GM13976 (cell line): ENCODE results near the gene ABCG4.

Experiments
- DNase-seq: peaks from one replicate; pipeline ENCODE4 v3.0.0; 2012; ENCODE audit warnings: low spot score
- CTCF ChIP-seq: IDR thresholded peaks from 2 replicates; pipeline ENCODE4 v1.5.1; 2012; ENCODE audit warnings: borderline replicate concordance, mild to moderate bottlenecking; ENCODE audit not compliant: insufficient read depth; ENCODE audit errors: extremely low read depth, missing control alignments, control extremely low read depth
- in situ Hi-C: fragments of 300-500 bp; cut with MboI; formaldehyde crosslinking; loops from one replicate; pipeline ENCODE4 v1.12.0; 2022; ENCODE audit warnings: low sequenced_read_pairs, mixed read lengths, inconsistent platforms; ENCODE audit not compliant: unreplicated experiment

Gene ABCG4

GRCh38 chr11:119103793-119104192 is 45.1 kb upstream of the ABCG4 start:
- TF ChIP-seq CTCF = no peak
- in situ Hi-C loops = no loop called here
- DNase-seq = no peak

- TF ChIP-seq CTCF = no peak
- DNase-seq = peak; percentile 97
- in situ Hi-C loops = no loop called here
Measured at GRCh38 chr11:119106564-119107537, 42.0 kb upstream of the ABCG4 start, which contains the start of gene C2CD2L. Gene C2CD2L (plus strand): TSS chr11:119107344. CDS start chr11:119107742, 398 bp downstream.

DNA sequence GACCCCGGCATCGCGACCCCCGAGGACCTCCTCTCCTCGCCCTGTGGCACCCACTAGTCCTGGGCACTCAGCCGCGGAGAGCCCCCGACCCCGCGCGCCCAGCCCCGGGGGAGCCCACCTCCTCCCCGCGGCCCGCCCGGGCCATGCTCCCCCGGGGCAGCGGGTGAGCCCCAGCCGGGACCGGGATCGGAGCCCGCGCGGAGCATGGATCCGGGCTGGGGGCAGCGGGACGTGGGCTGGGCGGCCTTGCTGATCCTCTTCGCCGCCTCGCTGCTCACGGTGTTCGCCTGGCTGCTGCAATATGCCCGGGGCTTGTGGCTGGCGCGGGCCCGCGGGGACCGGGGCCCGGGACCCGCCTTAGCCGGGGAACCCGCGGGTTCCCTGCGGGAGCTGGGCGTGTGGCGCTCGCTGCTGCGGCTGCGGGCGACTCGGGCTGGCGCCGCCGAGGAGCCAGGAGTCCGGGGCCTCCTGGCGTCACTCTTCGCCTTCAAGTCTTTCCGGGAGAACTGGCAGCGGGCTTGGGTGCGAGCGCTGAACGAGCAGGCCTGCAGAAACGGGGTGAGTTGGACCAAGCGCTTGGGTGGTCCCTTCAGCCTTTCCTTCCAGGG is 41.2 kb upstream of the ABCG4 start:
- no peak for TF ChIP-seq CTCF
- in situ Hi-C loops = no loop called here
- DNase-seq = peak; percentile 51

DNA sequence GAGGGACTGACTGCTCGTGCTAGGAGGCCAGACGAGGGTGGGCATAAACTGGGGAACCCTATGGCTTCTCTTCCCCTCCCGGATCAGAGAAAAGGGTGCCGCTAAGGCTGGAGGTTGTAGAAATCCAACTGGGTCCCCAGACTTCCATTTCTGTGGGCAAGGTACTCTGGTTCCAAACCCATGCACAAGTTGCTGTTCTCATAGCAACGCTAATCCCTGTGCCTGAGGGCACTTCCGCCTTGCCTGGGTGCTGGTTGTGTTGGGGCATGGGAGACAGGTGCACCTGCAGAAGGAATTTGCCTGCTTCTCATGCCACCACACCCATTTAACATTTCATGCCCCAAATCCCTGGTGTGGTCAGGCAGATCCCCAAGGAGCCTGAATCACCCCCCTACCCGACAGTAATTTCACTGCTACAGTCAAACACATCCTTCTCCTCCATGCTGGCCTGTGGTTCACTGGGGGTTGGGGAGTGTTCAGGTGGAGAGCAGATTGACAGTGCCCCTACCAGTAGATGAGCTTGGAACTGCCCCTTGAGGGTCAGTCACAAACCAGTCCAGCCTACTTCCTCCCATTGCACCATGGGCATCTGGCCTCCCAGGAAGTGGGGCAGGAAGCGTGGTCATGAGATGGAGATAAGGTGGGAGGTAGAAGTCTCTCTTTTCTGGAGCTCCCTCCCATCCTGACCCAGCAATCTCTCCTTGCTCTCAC is 40.6 kb upstream of the ABCG4 start:
- peak; percentile 60 for DNase-seq
- in situ Hi-C loops = no loop called here
- no peak for TF ChIP-seq CTCF

GRCh38 chr11:119108857-119109221 is 40.0 kb upstream of the ABCG4 start:
- in situ Hi-C loops = no loop called here
- no peak for DNase-seq
- no peak for TF ChIP-seq CTCF

DNA sequence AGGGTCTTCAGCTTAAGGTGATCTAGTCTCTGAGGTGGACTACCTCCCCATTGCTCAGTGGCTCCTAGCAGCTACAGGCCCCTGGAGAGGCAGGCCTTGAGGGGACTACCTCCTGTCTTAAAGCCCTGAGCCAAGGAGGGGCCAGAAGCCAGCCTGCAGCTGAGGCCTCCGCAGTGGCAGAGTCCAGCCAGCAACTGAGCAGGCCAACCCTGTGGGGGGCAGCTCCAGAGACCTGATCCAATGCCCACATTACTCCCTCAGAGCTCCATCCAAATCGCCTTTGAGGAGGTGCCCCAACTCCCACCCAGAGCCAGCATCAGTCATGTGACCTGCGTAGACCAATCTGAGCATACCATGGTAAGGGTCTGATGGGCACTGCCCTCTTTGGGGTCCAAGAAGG is 39.0 kb upstream of the ABCG4 start:
- in situ Hi-C loops = no loop called here
- TF ChIP-seq CTCF = no peak
- DNase-seq = no peak
